Hematopoietic multipotent progenitor cell treated with erythropoietin and hydrocortisone succinate and interleukin-3 and kit ligand, for 6 days (in vitro differentiated cells): ENCODE data around the gene EFCAB11.

Experiments used
- DNase-seq: peaks from one replicate; pipeline ENCODE4 v3.0.0-alpha.2; 2015

Gene EFCAB11

DNA sequence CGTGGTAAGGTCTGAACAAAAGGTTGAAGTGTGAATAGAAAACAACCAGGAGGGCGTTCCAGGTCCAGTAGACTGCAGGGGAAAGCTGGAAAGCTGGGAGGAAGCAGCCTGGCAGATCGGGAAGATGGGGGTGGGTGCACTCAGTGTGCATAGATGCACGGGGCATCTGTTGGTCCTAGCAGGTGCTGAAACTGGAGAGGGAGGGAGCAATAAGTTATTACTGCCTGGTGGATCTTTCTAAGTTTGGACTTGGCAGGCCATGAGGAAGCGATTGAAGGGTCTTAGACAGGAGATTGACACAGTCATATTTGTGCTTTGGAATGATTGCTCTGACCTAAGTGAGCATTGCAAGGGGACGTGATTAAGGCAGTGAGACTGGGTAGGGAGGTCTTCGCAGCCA lies 194.4 kb downstream of the EFCAB11 start:
- DNase-seq = no peak

DNA sequence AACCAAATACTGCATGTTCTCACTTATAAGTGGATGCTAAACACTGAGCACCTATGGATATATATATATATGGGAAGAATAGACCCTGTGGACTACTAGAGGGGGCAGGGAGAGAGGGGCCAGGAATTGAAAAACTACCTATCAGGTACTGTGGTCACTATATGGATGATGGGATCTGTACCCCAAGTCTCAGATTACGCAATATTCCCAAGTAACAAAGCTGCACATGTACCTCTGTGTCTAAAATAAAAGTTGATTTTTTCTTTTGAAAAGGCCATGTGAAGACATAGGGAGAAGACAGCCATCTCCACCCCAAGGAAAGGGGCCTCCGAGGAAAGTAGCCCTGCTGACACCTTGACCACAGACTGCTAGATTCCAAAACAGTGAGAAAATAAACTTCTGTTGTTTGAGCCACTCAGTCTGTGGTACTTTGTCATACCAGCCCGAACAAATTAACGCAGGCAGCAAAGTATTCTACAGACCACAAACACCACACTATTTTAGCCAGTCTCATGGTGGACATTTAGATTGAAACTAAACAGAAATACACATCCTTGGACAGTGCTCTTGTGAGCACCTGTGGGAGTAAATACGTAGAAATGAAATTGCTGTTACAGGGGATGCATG lies 197.1 kb downstream of the EFCAB11 start:
- no peak for DNase-seq

DNA sequence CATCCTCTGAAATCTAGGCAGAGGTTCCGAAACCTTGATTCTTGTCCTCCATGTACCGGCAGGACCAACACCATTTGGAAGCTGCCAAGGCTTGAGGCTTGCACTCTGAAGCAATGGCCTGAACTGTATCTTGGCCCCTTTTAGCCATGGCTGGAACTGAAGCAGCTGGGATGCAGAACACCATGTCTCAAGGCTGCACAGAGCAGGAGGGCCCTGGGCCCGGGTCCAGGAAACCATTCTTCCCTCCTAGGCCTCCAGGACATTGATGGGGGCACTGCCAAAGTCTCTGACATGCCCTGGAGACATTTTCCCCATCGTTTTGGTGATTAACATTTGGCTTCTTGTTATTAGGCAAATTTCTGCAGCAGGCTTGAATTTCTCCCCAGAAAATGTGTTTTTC lies 198.7 kb downstream of the EFCAB11 start:
- no peak for DNase-seq

DNA sequence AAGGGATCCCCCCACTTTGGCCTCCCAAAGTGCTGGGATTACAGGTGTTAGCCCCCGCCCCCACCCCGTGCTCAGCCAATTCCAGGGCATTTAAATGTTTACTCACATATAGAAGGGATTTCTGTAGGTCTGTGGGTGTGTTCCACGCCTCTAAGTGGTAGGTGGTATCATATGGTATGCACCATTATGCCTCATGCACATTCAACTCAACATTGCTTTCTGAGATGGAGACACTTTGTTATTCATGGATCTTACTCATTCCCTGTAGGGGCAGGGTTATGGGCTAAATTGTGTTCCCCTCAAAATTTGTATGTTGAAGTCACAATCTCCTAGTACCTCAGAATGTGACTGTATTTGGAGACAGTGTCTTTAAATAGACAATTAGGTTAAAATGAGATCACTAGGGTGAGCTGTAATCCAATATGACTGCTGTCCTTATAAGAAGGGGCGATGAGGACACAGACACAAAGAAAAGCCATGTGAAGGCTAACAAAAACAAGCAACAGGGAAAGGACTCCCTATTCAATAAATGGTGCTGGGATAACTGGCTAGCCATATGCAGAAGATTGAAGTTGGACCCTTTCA lies 200.6 kb downstream of the EFCAB11 start:
- no peak for DNase-seq

DNA sequence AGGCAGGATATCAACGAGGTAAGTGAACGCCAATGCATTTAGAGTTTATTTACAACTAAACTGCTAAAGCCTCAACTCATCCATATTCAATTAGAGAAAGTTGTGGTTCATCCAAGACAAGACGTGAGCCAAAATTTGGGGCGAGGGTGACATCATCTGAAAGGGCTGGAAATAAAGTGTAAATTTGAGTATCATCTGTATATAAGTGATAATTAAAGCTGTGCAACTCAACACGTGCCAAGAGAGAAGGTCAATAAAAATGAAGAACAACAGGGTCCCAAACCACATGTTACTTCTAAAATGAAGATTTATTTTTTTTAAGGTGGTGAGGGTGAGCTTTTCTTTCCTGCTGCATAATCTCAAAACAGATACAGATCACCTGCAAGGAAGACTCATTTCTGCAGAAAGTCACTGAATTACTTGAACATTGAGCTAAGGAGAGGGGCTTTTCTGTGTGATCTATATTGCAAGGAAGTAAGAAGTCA lies 203.6 kb downstream of the EFCAB11 start:
- no peak for DNase-seq

DNA sequence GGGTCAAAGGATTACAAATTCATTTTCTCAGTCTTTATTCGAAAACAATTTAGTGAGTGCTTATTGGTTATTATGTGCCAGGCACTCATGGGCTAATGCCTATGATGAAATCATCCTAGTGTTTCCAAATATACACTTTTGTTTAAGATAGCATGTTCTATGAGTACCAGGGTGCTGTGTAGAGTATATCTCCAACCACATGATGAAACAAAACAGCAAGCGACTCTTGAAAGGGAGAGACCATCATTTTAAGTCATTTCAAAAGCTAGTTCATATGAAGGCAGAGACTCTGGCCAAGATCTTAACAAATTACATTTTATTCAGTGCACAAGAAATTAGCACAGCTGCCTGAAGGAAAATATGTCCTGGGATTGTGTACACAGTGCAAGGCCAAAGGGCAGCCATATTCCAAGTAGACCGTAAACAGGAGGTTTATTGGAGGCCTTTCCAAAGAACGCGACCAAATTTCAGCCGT lies 204.2 kb downstream of the EFCAB11 start:
- DNase-seq = no peak

DNA sequence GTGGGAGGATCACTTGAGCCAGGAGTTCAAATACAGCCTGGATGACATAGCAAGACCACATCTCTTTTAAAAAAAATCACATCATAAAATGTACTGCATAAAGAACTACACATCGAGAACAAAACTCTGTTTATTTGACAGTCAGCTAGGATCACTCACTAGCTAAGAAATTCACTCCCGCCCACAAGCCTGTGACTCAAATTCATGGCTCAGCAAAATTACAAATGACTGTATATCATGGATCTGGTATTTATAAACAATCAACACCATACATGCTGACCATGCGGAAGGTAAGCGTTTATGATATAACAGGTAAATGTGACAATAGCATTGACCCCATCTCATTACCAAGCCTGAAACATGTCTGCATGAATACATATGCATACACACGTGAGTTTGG lies 206.5 kb downstream of the EFCAB11 start:
- DNase-seq = no peak

DNA sequence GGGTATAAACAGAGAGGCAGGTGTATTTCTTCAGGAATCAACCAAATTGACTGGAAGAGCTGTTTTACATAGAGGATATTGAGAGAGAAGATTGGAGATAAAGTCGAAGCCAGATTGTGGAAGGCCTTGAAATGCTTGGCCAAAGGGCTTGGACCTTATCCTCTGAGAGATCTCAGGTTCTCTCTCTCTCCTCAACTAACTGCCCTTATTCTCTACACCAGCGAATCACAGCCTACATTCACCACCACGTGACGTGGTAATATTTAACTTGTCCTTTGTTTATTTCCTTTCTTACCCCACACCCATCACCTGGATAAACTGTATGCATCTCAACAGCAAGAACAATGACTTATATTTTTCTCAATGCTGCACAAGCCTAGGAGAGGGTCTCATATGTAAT lies 207.4 kb downstream of the EFCAB11 start:
- no peak for DNase-seq

DNA sequence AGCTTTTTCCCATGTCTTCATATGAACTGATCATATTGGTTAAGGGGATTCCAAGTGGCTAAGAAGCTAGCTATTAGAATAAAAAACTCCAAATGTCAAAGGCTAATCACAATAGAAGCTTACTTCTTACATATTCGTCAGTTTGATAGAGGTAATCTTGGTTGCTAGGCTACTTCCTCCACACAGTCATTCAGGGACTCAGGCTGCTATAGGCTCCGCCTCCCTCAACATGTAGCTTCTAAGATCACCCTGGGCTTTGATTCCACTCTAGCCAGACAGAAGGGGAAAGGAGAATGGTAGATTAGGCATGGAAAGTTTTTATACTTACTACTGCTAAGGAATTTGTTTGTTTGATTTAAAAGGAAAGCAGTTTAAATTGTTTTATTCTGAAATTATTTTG lies 207.9 kb downstream of the EFCAB11 start:
- peak; percentile 9 for DNase-seq

DNA sequence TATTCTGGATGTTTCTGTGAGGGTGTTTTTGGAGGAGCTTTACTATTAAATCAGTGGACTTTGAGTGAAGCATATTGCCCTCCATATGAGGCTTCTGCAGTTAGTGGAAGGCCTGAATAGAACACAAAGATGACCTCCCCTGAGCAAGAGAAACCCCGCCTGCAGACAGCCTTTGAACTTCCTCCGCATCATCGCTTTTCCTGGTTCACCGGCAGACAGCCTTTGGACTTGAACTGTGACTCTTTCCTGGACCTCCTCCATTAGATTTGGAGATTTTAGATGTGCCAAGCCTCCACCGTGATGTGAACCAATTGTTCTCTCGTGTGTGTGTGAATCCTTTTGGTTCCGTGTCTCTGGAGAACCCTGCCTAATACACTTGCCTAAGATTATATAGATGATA lies 208.4 kb downstream of the EFCAB11 start:
- no peak for DNase-seq
